BE2C (cell line): ENCODE measurements around the gene USP25.

Experiments
- DNase-seq: peaks from one replicate; pipeline ENCODE4 v3.0.0-alpha.2; 2020
- H3K27me3 ChIP-seq: fragments of 250-450 bp; sonication (Bioruptor Pico); 2 replicates; pipeline ENCODE4 v1.5.1; 2020; ENCODE audit warnings: mild to moderate bottlenecking
- H3K36me3 ChIP-seq: fragments of 250-450 bp; sonication (Bioruptor Pico); 2 replicates; pipeline ENCODE4 v1.5.1; 2020; ENCODE audit warnings: mild to moderate bottlenecking
- H3K4me1 ChIP-seq: fragments of 250-450 bp; sonication (Bioruptor Pico); 2 replicates; pipeline ENCODE4 v1.5.1; 2020
- H3K4me3 ChIP-seq: 2 replicates; pipeline ENCODE4 v1.5.1; 2011; ENCODE audit warnings: low read depth, low read length
- H3K9me3 ChIP-seq: fragments of 250-450 bp; sonication (Bioruptor Pico); 2 replicates; pipeline ENCODE4 v1.5.1; 2020
- TF ChIP-seq, protein P1 (sequence below): IDR thresholded peaks from 2 replicates; pipeline ENCODE4 v1.5.1; 2012; ENCODE audit warnings: mild to moderate bottlenecking, low read depth, low read length

USP25 gene

DNA sequence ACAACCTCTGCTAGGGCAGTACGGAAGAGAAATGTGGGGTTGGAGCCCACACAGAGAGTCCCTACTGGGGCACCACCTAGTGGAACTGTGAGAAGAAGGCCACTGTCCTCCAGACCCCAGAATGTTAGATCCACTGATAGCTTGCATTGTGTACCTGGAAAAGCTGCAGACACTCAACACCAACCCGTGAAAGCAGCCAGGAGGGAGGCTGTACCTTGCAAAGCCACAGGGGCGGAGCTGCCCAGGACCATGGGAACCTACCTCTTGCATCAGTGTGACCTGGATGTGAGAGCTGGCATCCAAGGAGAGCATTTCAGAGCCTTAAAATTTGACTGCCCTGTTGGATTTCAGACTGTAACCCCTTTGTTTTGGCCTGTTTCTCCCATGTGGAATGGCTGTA lies 85.5 kb downstream of the USP25 start:
- no peaks in the 10 kb centered on the region for H3K9me3 ChIP-seq
- H3K4me3 ChIP-seq = no peak overlapping the region
- H3K27me3 ChIP-seq = no peaks in the 10 kb centered on the region
- no peak for DNase-seq
- no peaks in the 10 kb centered on the region for H3K4me1 ChIP-seq
- H3K36me3 ChIP-seq = no peaks in the 10 kb centered on the region
- TF ChIP-seq, protein P1, sequence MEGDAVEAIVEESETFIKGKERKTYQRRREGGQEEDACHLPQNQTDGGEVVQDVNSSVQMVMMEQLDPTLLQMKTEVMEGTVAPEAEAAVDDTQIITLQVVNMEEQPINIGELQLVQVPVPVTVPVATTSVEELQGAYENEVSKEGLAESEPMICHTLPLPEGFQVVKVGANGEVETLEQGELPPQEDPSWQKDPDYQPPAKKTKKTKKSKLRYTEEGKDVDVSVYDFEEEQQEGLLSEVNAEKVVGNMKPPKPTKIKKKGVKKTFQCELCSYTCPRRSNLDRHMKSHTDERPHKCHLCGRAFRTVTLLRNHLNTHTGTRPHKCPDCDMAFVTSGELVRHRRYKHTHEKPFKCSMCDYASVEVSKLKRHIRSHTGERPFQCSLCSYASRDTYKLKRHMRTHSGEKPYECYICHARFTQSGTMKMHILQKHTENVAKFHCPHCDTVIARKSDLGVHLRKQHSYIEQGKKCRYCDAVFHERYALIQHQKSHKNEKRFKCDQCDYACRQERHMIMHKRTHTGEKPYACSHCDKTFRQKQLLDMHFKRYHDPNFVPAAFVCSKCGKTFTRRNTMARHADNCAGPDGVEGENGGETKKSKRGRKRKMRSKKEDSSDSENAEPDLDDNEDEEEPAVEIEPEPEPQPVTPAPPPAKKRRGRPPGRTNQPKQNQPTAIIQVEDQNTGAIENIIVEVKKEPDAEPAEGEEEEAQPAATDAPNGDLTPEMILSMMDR = no peak

DNA sequence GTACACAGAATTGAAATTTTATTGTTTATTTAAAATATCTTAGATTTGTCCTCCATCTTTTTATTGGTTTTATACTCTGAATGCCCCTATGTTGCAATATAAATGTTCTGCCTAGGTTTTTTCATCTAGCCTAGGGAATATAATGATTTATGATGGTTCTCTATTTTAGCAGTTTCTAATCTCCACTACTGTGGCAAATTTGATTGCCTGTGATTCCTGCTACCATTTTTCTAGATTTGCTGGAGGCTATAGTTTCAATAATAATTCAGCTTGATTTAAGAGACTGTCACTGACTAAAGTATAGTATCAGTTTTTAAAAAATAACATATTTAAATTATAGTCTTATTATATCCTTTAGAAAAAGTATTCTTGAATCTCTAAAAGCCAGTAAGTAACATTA lies 90.5 kb downstream of the USP25 start:
- DNase-seq = no peak
- Histone ChIP-seq H3K36me3 (no peaks in the 10 kb centered on the region), H3K9me3 (no peaks in the 10 kb centered on the region), H3K4me3 (no peak overlapping the region), H3K27me3 (no peaks in the 10 kb centered on the region), H3K4me1 (no peaks in the 10 kb centered on the region; the same call in 1 of the 2 replicates)
- TF ChIP-seq, protein P1 = no peak

DNA sequence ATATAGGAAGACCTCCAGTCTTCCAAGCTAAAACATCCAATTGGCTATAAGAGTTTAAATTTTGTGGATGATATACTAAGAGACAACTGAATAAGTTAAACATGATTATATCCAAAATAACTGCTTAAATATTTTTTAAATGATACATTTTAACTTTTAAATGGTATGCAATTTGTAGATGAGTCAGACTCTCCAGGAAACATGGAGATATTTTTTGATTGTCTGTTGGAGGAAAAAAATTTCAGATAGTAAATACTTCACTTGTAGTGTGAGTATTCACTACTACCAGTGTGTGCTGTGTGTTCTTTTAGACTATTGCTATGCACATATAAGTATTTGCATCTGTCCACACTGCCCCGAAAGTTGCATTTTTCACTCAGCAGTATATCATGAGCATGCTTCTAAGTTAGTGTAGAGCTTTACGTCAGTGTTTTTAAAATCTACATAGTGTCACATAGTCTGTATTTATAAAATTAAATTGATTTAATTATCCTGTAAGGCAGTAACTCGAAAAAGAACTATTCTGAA lies 91.1 kb downstream of the USP25 start:
- Histone ChIP-seq H3K4me3 (no peak overlapping the region), H3K36me3 (no peaks in the 10 kb centered on the region), H3K4me1 (no peaks in the 10 kb centered on the region; the same call in 1 of the 2 replicates), H3K27me3 (no peaks in the 10 kb centered on the region), H3K9me3 (no peaks in the 10 kb centered on the region)
- TF ChIP-seq, protein P1 = no peak
- no peak for DNase-seq

DNA sequence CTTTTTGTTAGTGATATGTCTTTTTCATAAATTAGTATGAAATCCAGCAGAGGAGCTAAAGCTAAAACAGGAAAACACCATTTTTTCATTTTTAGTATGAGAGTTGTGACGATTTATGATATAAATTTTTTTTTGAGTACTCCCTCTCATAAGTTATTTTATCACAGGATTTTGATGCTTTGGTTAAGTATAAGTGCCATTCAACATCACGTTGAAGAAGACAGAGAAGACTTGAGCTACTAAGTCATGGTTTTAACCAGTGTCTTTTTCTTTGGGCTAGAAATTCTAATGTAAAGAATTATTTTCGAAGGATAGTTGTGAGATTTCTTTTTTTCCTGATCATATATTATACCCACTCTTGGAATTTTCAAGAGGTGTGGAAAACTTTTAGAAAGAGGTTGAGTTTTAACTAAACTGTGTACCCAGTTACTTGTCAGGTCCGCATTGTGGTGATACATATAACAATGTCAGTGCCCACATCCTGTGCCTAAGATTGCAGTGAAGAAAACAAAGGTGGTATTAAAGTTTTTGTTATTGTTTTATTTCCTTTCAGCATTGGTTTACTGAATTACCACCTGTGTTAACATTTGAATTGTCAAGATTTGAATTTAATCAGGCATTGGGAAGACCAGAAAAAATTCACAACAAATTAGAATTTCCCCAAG lies 93.8 kb downstream of the USP25 start:
- H3K9me3 ChIP-seq = no peaks in the 10 kb centered on the region
- no peak overlapping the region for H3K4me3 ChIP-seq
- no peaks in the 10 kb centered on the region for H3K36me3 ChIP-seq
- no peak for DNase-seq
- H3K27me3 ChIP-seq = no peaks in the 10 kb centered on the region
- no peaks in the 10 kb centered on the region; the same call in 1 of the 2 replicates for H3K4me1 ChIP-seq
- TF ChIP-seq, protein P1 = no peak

DNA sequence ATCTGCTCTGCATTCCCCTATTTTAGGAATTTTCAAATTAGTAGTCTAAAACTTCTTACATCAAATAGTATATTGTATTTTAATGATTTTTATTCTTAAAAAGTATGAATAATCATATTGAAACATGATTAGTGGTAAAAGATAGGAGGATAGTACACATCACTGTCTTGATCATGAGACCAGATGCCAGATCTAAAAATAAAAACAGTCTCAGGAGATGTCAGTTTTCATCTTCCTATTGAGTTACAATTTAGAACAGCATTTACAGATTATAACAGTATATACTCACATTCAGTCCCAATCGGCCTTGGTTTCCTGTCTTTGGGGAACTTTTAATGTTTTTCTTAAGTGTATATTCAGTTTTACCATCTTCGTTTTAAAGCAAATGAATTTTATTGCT lies 95.9 kb downstream of the USP25 start:
- DNase-seq = no peak
- Histone ChIP-seq H3K27me3 (no peaks in the 10 kb centered on the region), H3K9me3 (no peaks in the 10 kb centered on the region), H3K4me1 (no peaks in the 10 kb centered on the region; the same call in 1 of the 2 replicates), H3K36me3 (no peaks in the 10 kb centered on the region; the same call in 1 of the 2 replicates), H3K4me3 (no peak overlapping the region)
- TF ChIP-seq, protein P1 = no peak

DNA sequence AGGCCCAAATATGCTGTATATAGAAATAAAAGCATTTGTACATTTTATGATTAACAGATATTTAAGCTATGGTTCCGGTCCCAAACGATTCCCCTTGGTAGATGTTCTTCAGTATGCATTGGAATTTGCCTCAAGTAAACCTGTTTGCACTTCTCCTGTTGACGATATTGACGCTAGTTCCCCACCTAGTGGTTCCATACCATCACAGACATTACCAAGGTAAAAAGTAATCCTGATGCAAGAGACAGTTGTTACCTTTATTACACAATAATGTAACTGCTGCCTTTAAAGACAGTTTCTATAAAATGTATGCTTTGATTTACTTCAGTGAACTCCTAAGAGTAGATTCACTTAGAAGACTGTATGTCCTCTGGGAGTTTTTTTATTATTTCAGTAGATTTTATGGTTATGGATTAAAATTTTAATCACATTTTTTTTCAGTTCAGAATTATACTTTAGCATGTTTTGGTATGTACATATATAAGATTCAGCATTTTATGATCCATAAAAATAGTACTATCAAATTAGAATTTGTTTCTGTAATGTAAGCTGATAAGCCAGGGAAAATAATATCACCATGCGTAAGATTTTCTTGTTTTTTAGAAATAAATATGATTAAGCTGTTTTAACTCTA lies 96.5 kb downstream of the USP25 start:
- Histone ChIP-seq H3K9me3 (no peaks in the 10 kb centered on the region), H3K36me3 (no peaks in the 10 kb centered on the region; the same call in 1 of the 2 replicates), H3K4me3 (no peak overlapping the region), H3K27me3 (no peaks in the 10 kb centered on the region), H3K4me1 (no peaks in the 10 kb centered on the region)
- TF ChIP-seq, protein P1 = peak; percentile 74
- DNase-seq = no peak
